RWPE1 (cell line): Measurements from ENCODE around the gene TEX52.

Experiments used
- CTCF ChIA-PET: fragments of 350-600 bp; sonication (Branson Sonifier 250); formaldehyde crosslinking; extraction: SDS; loops from one replicate; lab custom pipeline; 2021; lab: Yijun Ruan, JAX
- POLR2A ChIA-PET: fragments of 400-600 bp; formaldehyde crosslinking; extraction: SDS; loops from one replicate; lab custom pipeline; 2020; ENCODE audit warnings: antibody characterized with exemption; ENCODE audit not compliant: low non-redundant PET; lab: Yijun Ruan, JAX
- DNase-seq: peaks from one replicate; pipeline ENCODE4 v3.0.0; 2012; ENCODE audit warnings: low spot score
- H3K27ac ChIP-seq: fragments of 450-650 bp; 2 replicates; pipeline ENCODE4 v1.5.1; 2017
- CTCF ChIP-seq: fragments of 450-650 bp; conservative IDR thresholded peaks from 2 replicates; pipeline ENCODE4 v1.5.1; 2017; ENCODE audit warnings: low read depth, mild to moderate bottlenecking

The TEX52 gene

GRCh38 chr12:2857021-2857431, at the start of gene TEX52:
TSS of gene TEX52 (minus strand) at chr12:2857039. CDS start at chr12:2857026, 13 bp downstream.
- H3K27ac ChIP-seq: no peak within 1 kb of the TSS
- POLR2A ChIA-PET: no interaction called here
- CTCF ChIA-PET: no interaction called here
- no peak for DNase-seq
- no peak for TF ChIP-seq CTCF

GRCh38 chr12:2904260-2904659, 47.4 kb upstream of the TEX52 start:
- no peak for TF ChIP-seq CTCF
- ChIA-PET POLR2A (no interaction called here), CTCF (no interaction called here)
- H3K27ac ChIP-seq: no peak overlapping the region
- DNase-seq: no peak

- POLR2A ChIA-PET: no interaction called here
These were observed 45.5 kb upstream of the TEX52 start for GRCh38 chr12:2902272-2902880.

GRCh38 chr12:2900642-2901041, 43.8 kb upstream of the TEX52 start:
- DNase-seq: no peak
- TF ChIP-seq CTCF: no peak
- POLR2A ChIA-PET: no interaction called here
- CTCF ChIA-PET: no interaction called here
- H3K27ac ChIP-seq: no peak overlapping the region

More at GRCh38 chr12:2902272-2902880, 45.5 kb upstream of the TEX52 start:
- no peak for DNase-seq
- H3K27ac ChIP-seq: no peak overlapping the region
- CTCF ChIA-PET: no interaction called here
- TF ChIP-seq CTCF: no peak

GRCh38 chr12:2897418-2897817, 40.6 kb upstream of the TEX52 start:
- H3K27ac ChIP-seq: no peak overlapping the region
- DNase-seq: no peak
- TF ChIP-seq CTCF: no peak
- ChIA-PET POLR2A (no interaction called here), CTCF (no interaction called here)

- DNase-seq: no peak
- no peak for TF ChIP-seq CTCF
- no peak overlapping the region for H3K27ac ChIP-seq
- CTCF ChIA-PET: interaction anchor here (0.6 kb wide), 1 partner anchor 21 kb away, joined by 3 read pairs; no protein-coding TSS in a partner anchor
- POLR2A ChIA-PET: no interaction called here
These were observed 38.7 kb upstream of the TEX52 start for GRCh38 chr12:2895511-2895910.
